Karpas-422 (cell line): ENCODE data around the gene DUOXA2. TPM values are rescaled to one million over a fixed set of nuclear protein-coding genes. Genes with fewer than 3 reads are reported as not detected.
"Not testable (repeated sequence)": the region's sequence is repeated elsewhere in the genome, so short reads cannot be mapped to it uniquely, and the experiment has no call there.

Source experiments
- DNase-seq: peaks from one replicate; pipeline ENCODE4 v3.0.0-alpha.2; 2015
- H2AFZ ChIP-seq: fragments of 200-600 bp; sonication (generic); 2 replicates; pipeline ENCODE4 v1.6.1; 2014; ENCODE audit warnings: antibody characterized with exemption, low read length, mixed read lengths
- H3K27ac ChIP-seq: fragments of 200-600 bp; sonication (generic); 2 replicates; pipeline ENCODE4 v1.5.1; 2014; ENCODE audit warnings: mild to moderate bottlenecking, low read length, moderate library complexity
- H3K27me3 ChIP-seq: fragments of 200-600 bp; sonication (generic); 2 replicates; pipeline ENCODE4 v1.6.1; 2014; ENCODE audit warnings: low read length, mixed read lengths
- H3K36me3 ChIP-seq: fragments of 200-600 bp; sonication (generic); 2 replicates; pipeline ENCODE4 v1.6.1; 2014; ENCODE audit warnings: low read length, mixed read lengths; ENCODE audit not compliant: insufficient read depth
- H3K4me1 ChIP-seq: fragments of 200-600 bp; sonication (generic); 2 replicates; pipeline ENCODE4 v1.6.1; 2014; ENCODE audit warnings: mild to moderate bottlenecking, low read length, mixed read lengths
- H3K4me2 ChIP-seq: fragments of 200-600 bp; sonication (generic); 2 replicates; pipeline ENCODE4 v1.6.1; 2014; ENCODE audit warnings: low read length, low read depth, mild to moderate bottlenecking; ENCODE audit not compliant: poor library complexity, severe bottlenecking
- H3K4me3 ChIP-seq: fragments of 200-600 bp; sonication (generic); 2 replicates; pipeline ENCODE4 v1.5.1; 2014; ENCODE audit warnings: mild to moderate bottlenecking, antibody characterized with exemption, low read length, mixed read lengths
- H3K79me2 ChIP-seq: fragments of 200-600 bp; sonication (generic); 2 replicates; pipeline ENCODE4 v1.6.1; 2014; ENCODE audit warnings: mild to moderate bottlenecking, low read length, mixed read lengths
- H3K9ac ChIP-seq: fragments of 200-600 bp; sonication (generic); 2 replicates; pipeline ENCODE4 v1.6.0; 2014; ENCODE audit warnings: low read length
- H3K9me2 ChIP-seq: fragments of 200-600 bp; sonication (generic), shearing (Covaris generic); replicated peaks from 2 replicates; pipeline ENCODE4 v1.6.0; 2014; ENCODE audit warnings: mild to moderate bottlenecking, low read length, moderate library complexity; ENCODE audit not compliant: insufficient read depth
- H3K9me3 ChIP-seq: fragments of 300-700, 200-600 bp; sonication (generic); 2 replicates; pipeline ENCODE4 v1.6.1; 2014; ENCODE audit warnings: low read length, mixed read lengths
- H4K20me1 ChIP-seq: fragments of 200-600 bp; sonication (generic); 2 replicates; pipeline ENCODE4 v1.6.1; 2014; ENCODE audit warnings: mild to moderate bottlenecking, antibody characterized with exemption, low read length, low read depth; ENCODE audit not compliant: insufficient read depth
- total RNA-seq: library from RNA; depleted of rRNA; stranded (reverse); fragments of >200 nt; shearing (Covaris generic); gene quantifications from 2 replicates; pipeline ENCODE4 v1.2.3, GENCODE V29; 2014; ENCODE audit warnings: low replicate concordance; rRNA removed

The DUOXA2 gene
- total RNA-seq: not detected in 2 replicates

- peak within 1 kb of the TSS; percentile 36 for H3K4me2 ChIP-seq
- no peak for DNase-seq
- no peaks in the 10 kb centered on the region for H3K27me3 ChIP-seq
- peaks cover 9% of the 10 kb centered on the region for H3K4me1 ChIP-seq
- no peaks in the 10 kb centered on the region for H4K20me1 ChIP-seq
- no peak within 1 kb of the TSS for H3K27ac ChIP-seq
- H3K9me2 ChIP-seq: no peaks in the 10 kb centered on the region
- no peak within 1 kb of the TSS for H2AFZ ChIP-seq
- H3K36me3 ChIP-seq: no peaks in the 10 kb centered on the region
- H3K79me2 ChIP-seq: no peaks in the 10 kb centered on the region
- H3K4me3 ChIP-seq: peak within 1 kb of the TSS; percentile 37; the same call in 1 of the 2 replicates
- H3K9ac ChIP-seq: no peak within 1 kb of the TSS
- H3K9me3 ChIP-seq: no peaks in the 10 kb centered on the region
These were observed at the start of gene DUOXA2, which contains the start of gene DUOX2 for GRCh38 chr15:45114076-45114750. DUOXA2 (plus strand) TSS chr15:45114326; CDS start chr15:45114606, 280 bp downstream. DUOX2 (minus strand) TSS chr15:45114172; CDS start chr15:45113411, 761 bp downstream.

- peak overlapping the region; percentile 9 for H3K4me2 ChIP-seq
- no peak for DNase-seq
- peaks cover 9% of the 10 kb centered on the region; the same call in 1 of the 2 replicates for H3K36me3 ChIP-seq
- H2AFZ ChIP-seq: no peak overlapping the region
- H3K9ac ChIP-seq: no peak overlapping the region
- no peak overlapping the region for H3K4me3 ChIP-seq
- no peaks in the 10 kb centered on the region for H3K9me3 ChIP-seq
- H3K27me3 ChIP-seq: no peaks in the 10 kb centered on the region
- no peaks in the 10 kb centered on the region for H3K9me2 ChIP-seq
- peaks cover 17% of the 10 kb centered on the region for H3K4me1 ChIP-seq
- H3K27ac ChIP-seq: peak overlapping the region; percentile 52
- H4K20me1 ChIP-seq: no peaks in the 10 kb centered on the region
- no peaks in the 10 kb centered on the region for H3K79me2 ChIP-seq
These were observed 49.7 kb upstream of the DUOXA2 start for GRCh38 chr15:45064386-45064785.

DNA sequence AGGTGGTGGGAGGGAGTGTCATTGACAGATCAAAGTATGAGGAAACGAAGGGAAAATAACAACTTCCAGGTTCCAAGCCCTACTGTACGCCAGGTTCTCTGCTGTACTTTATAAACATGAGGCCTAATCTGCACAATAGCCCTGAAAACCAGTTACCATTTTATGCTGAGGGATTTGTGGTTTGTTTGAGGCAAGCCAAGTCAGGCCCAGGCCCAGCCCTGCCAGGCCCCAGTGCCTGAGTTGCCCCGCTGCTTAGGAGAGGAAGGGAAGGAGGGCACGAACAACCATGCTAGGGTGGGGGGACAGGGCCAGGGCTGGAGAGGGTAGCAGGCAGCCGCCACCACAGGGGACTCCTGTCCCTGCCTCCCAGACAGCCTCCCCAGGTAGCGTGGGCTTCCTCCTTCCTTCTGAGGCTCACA lies 44.2 kb upstream of the DUOXA2 start:
- H4K20me1 ChIP-seq, H3K27me3 ChIP-seq, H3K9me2 ChIP-seq, H3K4me2 ChIP-seq, H3K9me3 ChIP-seq, H3K4me3 ChIP-seq, H3K4me1 ChIP-seq, H3K79me2 ChIP-seq, DNase-seq, H3K27ac ChIP-seq, H2AFZ ChIP-seq, H3K36me3 ChIP-seq, H3K9ac ChIP-seq: not testable (repeated sequence)

- not testable (repeated sequence) for H3K9ac ChIP-seq, H3K27ac ChIP-seq, H2AFZ ChIP-seq, H3K9me2 ChIP-seq, DNase-seq, H3K36me3 ChIP-seq, H3K27me3 ChIP-seq, H3K4me3 ChIP-seq, H3K79me2 ChIP-seq, H4K20me1 ChIP-seq, H3K4me1 ChIP-seq, H3K4me2 ChIP-seq, H3K9me3 ChIP-seq
These were observed 40.5 kb upstream of the DUOXA2 start for GRCh38 chr15:45073602-45074001.

- not testable (repeated sequence) for H3K4me1 ChIP-seq, H3K27ac ChIP-seq, H3K79me2 ChIP-seq, H3K4me3 ChIP-seq, H4K20me1 ChIP-seq, H3K9ac ChIP-seq, H3K36me3 ChIP-seq, H2AFZ ChIP-seq, DNase-seq, H3K9me2 ChIP-seq, H3K9me3 ChIP-seq, H3K27me3 ChIP-seq, H3K4me2 ChIP-seq
These were observed 38.4 kb upstream of the DUOXA2 start for GRCh38 chr15:45075440-45076320.

DNA sequence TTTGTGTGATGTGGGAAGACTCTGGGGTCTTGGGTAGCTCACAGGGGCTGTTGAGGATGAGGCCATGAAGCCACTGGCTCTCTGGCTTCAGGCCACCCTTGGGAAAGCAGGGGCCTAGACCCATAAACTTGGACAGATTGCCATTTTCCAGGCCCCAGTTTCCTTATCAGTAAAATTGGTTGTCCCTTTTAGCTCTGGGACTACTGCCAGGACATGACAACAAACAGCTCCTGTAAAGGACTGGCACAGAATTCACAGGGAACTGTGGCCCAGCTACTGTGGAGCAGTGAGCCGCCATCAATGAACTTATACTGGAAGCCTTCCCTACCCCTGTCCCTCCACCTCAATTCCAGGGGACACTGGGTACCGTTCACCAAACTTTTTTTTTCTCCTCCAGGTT lies 36.7 kb upstream of the DUOXA2 start:
- H3K4me2 ChIP-seq, H2AFZ ChIP-seq, H3K9me3 ChIP-seq, DNase-seq, H3K27me3 ChIP-seq, H3K4me1 ChIP-seq, H4K20me1 ChIP-seq, H3K79me2 ChIP-seq, H3K27ac ChIP-seq, H3K4me3 ChIP-seq, H3K9me2 ChIP-seq, H3K9ac ChIP-seq, H3K36me3 ChIP-seq: not testable (repeated sequence)

DNA sequence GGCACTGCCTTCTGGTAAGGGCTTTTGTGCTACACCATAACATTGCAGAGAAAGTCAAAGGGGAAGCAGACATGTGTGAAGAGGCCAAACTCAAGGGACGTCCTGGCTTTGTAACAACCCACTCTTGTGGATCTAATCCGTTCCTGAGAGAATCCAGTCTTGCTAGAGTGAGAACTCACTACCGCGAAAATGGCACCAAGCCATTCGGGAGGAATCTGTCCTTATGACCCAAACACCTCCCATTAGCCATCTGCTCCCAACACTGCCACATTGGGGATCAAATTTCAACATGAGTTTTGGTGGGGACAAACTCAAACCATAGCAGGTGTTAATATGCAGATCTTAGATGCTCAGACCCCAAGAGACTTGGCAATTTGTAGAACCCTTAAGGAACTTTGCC lies 34.9 kb upstream of the DUOXA2 start:
- H3K79me2 ChIP-seq, H3K4me3 ChIP-seq, H3K27ac ChIP-seq, H3K9me2 ChIP-seq, H3K9me3 ChIP-seq, H2AFZ ChIP-seq, H3K9ac ChIP-seq, H3K27me3 ChIP-seq, H3K4me1 ChIP-seq, H4K20me1 ChIP-seq, H3K4me2 ChIP-seq, H3K36me3 ChIP-seq: not testable (repeated sequence)
- DNase-seq: peak; percentile 12

- H3K4me2 ChIP-seq, H3K27ac ChIP-seq, H3K27me3 ChIP-seq, H2AFZ ChIP-seq, H3K79me2 ChIP-seq, H3K36me3 ChIP-seq, H3K9me3 ChIP-seq, DNase-seq, H3K4me1 ChIP-seq, H3K9ac ChIP-seq, H3K4me3 ChIP-seq, H4K20me1 ChIP-seq, H3K9me2 ChIP-seq: not testable (repeated sequence)
These were observed 34.4 kb upstream of the DUOXA2 start for GRCh38 chr15:45079628-45080246.
